A549 treated with ZK216348 at 1 μM for 4 hours (cell line): Measurements from ENCODE around the gene KRTAP13-2. TPM values are rescaled to one million over a fixed set of nuclear protein-coding genes. Genes with fewer than 3 reads are reported as not detected.

Experiments
- total RNA-seq: library from RNA; stranded (reverse); fragments of 200-300 nt; extraction: Qiagen RNA extraction; gene quantifications from 5 replicates; pipeline ENCODE4 v1.2.3, GENCODE V29; 2022; ENCODE audit warnings: low read depth

The KRTAP13-2 gene, protein sequence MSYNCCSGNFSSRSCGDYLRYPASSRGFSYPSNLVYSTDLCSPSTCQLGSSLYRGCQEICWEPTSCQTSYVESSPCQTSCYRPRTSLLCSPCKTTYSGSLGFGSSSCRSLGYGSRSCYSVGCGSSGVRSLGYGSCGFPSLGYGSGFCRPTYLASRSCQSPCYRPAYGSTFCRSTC
- total RNA-seq, result not detected in 5 replicates

DNA sequence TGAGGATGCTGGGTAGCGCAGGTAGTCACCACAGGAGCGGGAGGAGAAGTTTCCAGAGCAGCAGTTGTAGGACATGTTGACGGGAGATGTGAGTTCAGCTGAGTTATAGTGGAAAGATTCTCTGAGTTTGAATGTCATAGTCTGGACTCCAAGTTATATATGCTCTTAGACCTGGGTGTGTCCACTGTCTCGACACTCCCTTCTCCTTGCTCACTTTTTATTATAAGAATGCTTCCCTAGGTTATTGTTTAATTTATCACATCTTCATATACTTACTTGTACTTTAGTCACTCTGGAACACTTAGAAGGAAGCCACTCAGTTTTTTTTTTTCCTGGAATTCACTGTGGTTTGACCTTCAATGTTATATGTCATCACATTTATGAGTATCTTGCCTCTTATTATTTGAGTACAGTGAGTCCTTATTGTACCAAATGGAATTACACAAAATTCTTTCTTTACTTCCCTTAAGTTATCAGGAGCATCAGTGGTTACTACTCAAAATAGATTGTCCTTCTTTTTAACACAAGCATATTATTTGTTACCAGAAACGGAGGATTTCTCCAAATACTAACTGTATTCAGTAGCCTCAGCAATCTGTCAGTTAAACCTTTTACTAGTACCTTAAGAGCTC, at the start of gene KRTAP13-2:
KRTAP13-2 (minus strand) TSS at position 133 of the 632 bp plus-strand sequence; CDS start at position 75, 58 bp downstream.

DNA sequence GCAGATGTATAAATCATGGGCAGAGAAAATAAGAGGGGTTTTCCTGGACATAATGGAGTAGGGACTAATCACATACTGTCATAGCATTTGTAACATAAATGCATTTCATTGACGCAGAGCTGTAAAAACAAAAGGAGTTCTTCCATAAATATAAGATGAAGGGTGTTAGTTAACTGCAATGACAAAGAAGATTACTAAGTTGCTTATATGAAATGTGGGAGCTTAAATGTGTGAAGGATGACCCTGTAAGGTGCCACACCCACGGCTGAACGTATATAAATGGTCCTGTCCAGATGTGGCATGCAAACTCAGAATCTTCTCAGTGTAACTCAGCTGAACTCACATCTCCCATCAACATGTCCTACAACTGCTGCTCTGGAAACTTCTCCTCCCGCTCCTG, 23.7 kb upstream of the KRTAP13-2 start, which contains the start of gene KRTAP13-1:
KRTAP13-1 (plus strand) TSS at position 301 of the 400 bp plus-strand sequence; CDS start at position 357, 56 bp downstream.

DNA sequence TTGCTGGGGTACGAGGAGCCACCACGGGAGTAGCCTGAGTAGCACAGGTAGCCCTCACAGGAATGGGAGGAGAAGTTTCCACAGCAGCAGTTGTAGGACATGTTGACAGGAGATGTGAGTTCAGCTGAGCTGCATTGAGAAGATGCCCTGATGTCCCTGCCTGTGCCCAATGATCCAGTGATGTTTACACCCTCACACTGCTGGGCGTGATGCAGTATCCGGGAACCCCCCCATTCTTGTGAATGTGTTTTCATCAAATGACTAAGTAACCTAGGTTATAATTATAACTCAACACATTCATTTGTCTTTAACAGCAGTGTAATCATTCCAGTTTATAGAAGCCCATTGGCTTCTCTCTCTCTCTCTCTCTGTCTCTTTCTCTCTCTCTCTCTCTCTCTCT, 23.6 kb downstream of the KRTAP13-2 start, which contains the start of gene KRTAP23-1:
KRTAP23-1 (minus strand) TSS at position 101 of the 400 bp plus-strand sequence; CDS start at position 101, 0 bp downstream.

DNA sequence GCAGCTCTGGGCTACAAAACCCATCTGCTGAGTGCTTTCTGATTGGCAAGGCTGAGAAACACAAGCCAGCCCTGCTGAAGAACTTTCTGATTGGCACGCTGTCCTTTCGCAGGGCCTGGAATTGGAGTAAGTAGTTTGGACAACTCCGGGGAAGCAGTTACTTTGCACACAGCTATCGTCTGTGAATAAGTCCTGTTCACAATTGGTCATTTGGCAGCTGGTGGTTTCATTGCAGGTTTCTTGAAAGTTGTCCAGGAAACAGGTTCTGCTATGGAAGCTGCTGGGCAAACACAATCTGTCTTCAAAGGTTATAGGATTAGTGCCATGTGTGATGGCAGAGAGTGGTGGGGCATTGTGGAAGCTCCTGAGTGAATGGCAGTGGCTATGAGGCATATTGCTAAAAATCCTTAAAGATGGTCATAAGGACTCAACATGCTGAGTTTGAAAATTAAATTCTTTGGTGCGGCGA, 34.8 kb downstream of the KRTAP13-2 start, which contains the start of gene KRTAP27-1:
KRTAP27-1 (minus strand) TSS at position 419 of the 469 bp plus-strand sequence; CDS start at position 393, 26 bp downstream.

Other genes starting within 250 kb of the KRTAP13-2 start
- not detected in 5 replicates for gene CLDN17, start 205.5 kb downstream of the KRTAP13-2 start, total RNA-seq
- gene CLDN8, start 156.2 kb downstream of the KRTAP13-2 start, total RNA-seq, result not detected in 5 replicates
- gene KRTAP24-1, start 89.3 kb downstream of the KRTAP13-2 start, total RNA-seq, result not detected in 5 replicates
- not detected in 5 replicates for gene KRTAP25-1, start 82.8 kb downstream of the KRTAP13-2 start, total RNA-seq
- gene KRTAP26-1, start 52.0 kb downstream of the KRTAP13-2 start, total RNA-seq, result not detected in 5 replicates
- not detected in 5 replicates for gene KRTAP27-1, start 34.6 kb downstream of the KRTAP13-2 start, total RNA-seq
- not detected in 5 replicates for gene KRTAP23-1, start 23.7 kb downstream of the KRTAP13-2 start, total RNA-seq
- gene KRTAP13-1, start 23.8 kb upstream of the KRTAP13-2 start, total RNA-seq, result not detected in 5 replicates
- not detected in 5 replicates for gene KRTAP13-3, start 53.7 kb upstream of the KRTAP13-2 start, total RNA-seq
- gene KRTAP13-4, start 57.9 kb upstream of the KRTAP13-2 start, total RNA-seq, result not detected in 5 replicates
- gene KRTAP15-1, start 68.0 kb upstream of the KRTAP13-2 start, total RNA-seq, result not detected in 5 replicates
- gene KRTAP19-1, start 108.1 kb upstream of the KRTAP13-2 start, total RNA-seq, result not detected in 5 replicates
- gene KRTAP19-2, start 115.2 kb upstream of the KRTAP13-2 start, total RNA-seq, result not detected in 5 replicates
- not detected in 5 replicates for gene KRTAP19-3, start 119.7 kb upstream of the KRTAP13-2 start, total RNA-seq
- gene KRTAP19-4, start 124.9 kb upstream of the KRTAP13-2 start, total RNA-seq, result not detected in 5 replicates
- not detected in 5 replicates for gene KRTAP19-5, start 129.9 kb upstream of the KRTAP13-2 start, total RNA-seq
- not detected in 5 replicates for gene KRTAP19-6, start 169.6 kb upstream of the KRTAP13-2 start, total RNA-seq
- gene KRTAP19-7, start 189.0 kb upstream of the KRTAP13-2 start, total RNA-seq, result not detected in 5 replicates
- not detected in 5 replicates for gene KRTAP22-2, start 218.1 kb upstream of the KRTAP13-2 start, total RNA-seq
- gene KRTAP6-3, start 220.2 kb upstream of the KRTAP13-2 start, total RNA-seq, result not detected in 5 replicates
- not detected in 5 replicates for gene KRTAP6-2, start 226.6 kb upstream of the KRTAP13-2 start, total RNA-seq
- not detected in 5 replicates for gene KRTAP22-1, start 228.8 kb upstream of the KRTAP13-2 start, total RNA-seq
- gene KRTAP6-1, start 241.7 kb upstream of the KRTAP13-2 start, total RNA-seq, result not detected in 5 replicates
- not detected in 5 replicates for gene KRTAP20-1, start 244.2 kb upstream of the KRTAP13-2 start, total RNA-seq
- gene KRTAP20-4, start 248.4 kb upstream of the KRTAP13-2 start, total RNA-seq, result not detected in 5 replicates